Stimulated activated CD8-positive, alpha-beta memory T cell treated with anti-CD3 and anti-CD28 coated beads, Interleukin-4, amount 100 ng/mL, for 1 hour (primary cell): Measurements from ENCODE around the gene PTGS2.
"Not testable (repeated sequence)": the region's sequence is repeated elsewhere in the genome, so short reads cannot be mapped to it uniquely, and the experiment has no call there.

Source experiments
- DNase-seq, 2 donors: peaks; one replicate each; pipeline ENCODE4 v3.0.0-alpha.2; 2020; ENCODE audit warnings: low read depth in 2 of 2, low spot score in 1 of 2

Gene PTGS2

DNA sequence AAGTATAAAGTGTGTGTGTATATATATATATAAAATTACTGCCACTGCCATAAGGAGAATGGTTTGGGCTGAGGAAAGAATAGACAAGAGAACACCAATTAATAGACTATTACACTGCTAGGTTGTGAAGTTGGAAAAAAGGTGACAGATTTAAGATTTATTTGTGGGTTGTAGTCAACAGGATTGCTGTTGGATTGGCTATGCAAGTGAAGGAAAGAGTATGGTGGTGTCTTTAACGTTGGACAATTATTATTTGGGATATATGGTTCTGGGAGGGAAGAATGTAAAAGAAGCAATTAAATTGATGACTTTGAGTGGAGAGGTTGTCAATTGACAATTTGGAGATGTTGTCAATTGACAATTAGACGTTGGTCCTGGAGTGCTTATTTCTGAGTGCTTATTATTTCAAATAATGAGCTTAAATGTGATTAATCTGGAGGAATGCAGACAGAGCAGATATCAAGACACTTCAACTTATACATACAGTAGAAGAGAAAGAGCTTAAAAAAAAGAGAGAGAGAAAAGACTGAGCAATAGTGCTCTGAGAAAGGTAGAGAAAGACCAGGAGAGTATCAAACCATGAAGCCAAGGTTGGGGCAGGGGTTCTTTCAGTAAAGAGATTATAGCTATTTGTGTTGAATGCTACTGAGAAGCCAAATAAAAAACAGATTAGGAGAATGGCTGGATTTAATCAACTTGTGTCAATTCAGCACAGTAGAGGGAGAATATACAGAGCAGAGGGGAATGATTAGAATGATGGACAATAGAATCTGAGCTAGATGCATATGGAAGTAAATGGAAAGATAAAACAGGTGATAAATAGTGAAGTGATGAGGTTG lies 9.7 kb downstream of the PTGS2 start:
- DNase-seq, result no peak

DNA sequence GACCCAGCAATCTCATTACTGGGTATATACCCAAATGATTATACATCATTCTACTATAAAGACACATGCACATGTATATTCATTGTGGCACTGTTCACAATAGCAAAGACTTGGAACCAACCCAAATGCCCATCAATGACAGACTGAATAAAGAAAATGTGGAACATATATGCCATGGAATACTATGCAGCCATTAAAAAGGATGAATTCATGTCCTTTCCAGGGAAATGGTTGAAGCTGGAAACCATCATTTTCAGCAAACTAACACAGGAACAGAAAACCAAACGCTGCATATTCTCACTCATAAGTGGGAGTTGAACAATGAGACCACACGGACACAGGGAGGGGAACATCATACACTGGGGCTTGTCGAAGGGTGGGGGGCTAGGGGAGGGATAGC lies 10.4 kb downstream of the PTGS2 start:
- not testable (repeated sequence) for DNase-seq

GRCh38 chr1:186664217-186664616 lies 16.0 kb downstream of the PTGS2 start:
- DNase-seq, result not testable (repeated sequence)

- DNase-seq, result no peak
These were observed 17.5 kb downstream of the PTGS2 start for GRCh38 chr1:186662752-186663151.

- no peak for DNase-seq
These were observed 20.3 kb downstream of the PTGS2 start for GRCh38 chr1:186659890-186660341.

DNA sequence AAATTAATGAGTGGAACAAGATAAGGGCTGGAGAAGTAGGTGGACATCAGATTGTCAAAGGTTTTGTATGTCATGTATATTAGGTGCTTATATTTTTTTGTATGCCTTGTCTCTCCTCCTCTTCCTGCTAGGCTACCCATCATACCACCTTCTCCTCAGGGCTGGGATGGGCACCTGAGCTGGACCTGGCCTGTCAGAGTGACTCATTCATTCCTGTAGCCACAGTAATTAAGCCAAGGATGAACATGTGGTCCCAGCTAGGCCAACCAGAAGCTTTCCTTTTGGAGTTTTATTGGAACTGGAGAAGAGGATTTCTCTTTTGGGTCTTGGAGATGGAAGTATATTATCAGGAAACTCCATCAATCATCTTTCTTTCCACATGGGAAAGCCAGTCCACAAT lies 21.2 kb downstream of the PTGS2 start:
- DNase-seq, result no peak

GRCh38 chr1:186657481-186657880 lies 22.7 kb downstream of the PTGS2 start:
- no peak for DNase-seq

- no peak for DNase-seq
These were observed 24.3 kb downstream of the PTGS2 start for GRCh38 chr1:186655876-186656275.

- no peak for DNase-seq
These were observed 25.5 kb downstream of the PTGS2 start for GRCh38 chr1:186654741-186655140.

DNA sequence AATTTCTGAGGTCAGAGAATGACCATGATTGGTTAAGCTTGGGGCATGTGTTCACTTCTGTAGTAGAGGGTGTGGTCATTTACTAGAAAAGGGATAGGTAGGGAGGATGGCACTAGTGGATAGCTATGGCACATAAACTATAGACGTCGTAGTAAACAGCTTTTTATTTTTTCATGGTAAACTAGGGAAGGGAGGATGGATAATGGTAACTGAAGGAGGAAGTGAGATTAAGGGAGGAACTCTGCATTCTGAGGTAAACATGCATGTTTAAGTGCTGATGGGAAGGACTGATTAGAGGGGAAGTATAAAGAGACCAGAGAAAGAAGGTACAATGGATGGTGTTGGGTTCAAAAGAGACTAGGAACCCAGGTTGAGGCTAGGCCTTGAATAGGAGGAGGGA lies 26.9 kb downstream of the PTGS2 start:
- no peak for DNase-seq

DNA sequence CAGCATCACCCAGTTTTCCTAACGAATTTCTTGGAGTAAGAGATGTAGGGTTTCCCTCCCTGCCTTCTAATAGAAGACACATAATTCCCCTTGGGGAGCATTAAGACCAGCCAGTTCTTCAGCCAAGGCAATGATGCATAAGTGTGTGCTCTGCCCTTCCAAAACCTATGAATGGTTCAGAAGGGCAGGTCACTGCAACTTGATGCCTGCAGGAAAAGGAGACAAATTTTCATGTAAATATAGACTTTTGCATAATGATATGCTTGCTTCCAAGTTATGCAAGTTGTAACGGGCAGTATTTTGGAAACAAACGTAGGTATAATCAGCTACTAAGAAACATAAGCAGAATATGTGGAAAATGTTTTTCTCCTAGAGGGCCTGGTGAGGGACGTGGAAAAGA lies 31.6 kb downstream of the PTGS2 start:
- DNase-seq, result no peak

GRCh38 chr1:186647985-186648384 lies 32.2 kb downstream of the PTGS2 start:
- DNase-seq, result not testable (repeated sequence)

GRCh38 chr1:186643614-186644013 lies 36.6 kb downstream of the PTGS2 start:
- DNase-seq, result no peak

DNA sequence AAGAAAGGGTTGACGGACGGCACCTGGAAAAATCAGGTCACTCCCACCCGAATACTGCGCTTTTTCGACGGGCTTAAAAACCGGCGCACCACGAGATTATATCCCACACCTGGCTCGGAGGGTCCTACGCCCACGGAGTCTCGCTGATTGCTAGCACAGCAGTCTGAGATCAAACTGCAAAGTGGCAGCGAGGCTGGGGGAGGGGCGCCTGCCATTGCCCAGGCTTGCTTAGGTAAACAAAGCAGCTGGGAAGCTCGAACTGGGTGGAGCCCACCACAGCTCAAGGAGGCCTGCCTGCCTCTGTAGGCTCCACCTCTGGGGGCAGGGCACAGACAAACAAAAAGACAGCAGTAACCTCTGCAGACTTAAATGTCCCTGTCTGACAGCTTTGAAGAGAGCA lies 42.7 kb downstream of the PTGS2 start:
- DNase-seq, result not testable (repeated sequence)

GRCh38 chr1:186636786-186637185 lies 43.4 kb downstream of the PTGS2 start:
- no peak for DNase-seq

- no peak for DNase-seq
These were observed 45.7 kb downstream of the PTGS2 start for GRCh38 chr1:186634511-186634910.

DNA sequence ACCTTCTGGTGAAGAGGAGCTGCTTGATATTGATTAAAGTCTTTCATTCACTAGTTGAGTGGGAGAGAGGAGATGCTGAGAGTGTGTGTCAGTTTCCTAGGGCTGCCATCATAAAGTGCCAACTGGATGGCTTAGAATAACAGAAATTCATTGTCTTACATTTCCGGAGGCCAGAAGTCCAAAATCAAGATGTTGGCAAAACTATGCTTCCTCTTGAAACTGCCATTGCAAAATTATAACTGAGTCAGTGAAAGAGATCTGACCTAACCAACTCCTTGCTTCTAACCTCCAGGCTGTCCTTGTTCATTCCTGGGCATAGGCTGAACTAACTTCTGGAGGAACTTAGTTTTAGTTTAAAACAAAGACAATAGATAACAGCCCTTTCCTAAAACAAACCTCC lies 47.1 kb downstream of the PTGS2 start:
- DNase-seq, result no peak

- no peak for DNase-seq
These were observed 50.9 kb downstream of the PTGS2 start for GRCh38 chr1:186629341-186629740.

GRCh38 chr1:186628910-186629309 lies 51.3 kb downstream of the PTGS2 start:
- no peak for DNase-seq

DNA sequence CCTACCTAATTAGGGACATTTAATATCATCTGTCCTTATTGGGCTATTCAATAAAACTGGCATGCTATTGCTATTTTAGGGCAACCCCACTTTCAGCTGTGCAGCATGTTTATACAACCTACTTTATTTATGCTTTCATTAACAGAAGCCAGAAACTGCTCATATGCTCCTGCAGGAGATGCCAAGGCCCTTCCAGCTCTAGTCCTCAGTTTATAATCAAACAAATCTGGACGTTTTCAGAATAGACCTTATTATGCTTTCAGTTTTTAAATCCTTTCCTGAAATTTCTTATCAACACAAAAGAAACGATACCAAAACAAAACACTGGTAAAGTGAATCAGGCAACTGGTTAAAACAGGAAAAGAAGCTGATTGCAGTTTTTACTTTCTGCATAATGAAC lies 53.2 kb downstream of the PTGS2 start:
- no peak for DNase-seq

DNA sequence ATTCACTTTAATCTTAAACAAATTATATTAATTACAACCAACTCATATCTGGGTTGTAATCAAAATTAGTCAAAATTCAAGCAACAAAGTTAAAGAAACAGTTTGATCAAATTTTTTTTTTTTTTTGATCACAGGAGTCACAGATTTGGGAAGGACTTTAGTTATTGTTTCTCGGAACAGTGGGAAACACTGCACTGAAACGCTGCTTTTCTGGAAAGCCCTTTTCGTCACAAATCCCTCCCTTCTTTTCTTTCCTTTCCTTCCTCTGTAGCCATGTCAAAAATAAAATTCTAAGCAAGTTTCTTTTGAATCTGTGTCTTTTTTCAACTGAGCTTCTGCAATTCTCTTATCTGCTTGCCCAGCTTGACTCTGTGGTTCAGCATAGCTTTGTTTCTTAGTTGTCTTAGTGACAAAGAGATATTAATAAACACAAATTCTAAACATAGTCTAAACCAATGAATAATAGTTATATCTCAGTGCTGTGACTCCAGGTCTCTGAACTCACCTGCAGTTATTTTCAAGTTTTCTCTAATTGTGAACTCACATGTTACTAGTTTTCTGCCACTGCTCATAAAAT lies 53.8 kb downstream of the PTGS2 start:
- DNase-seq, result no peak

DNA sequence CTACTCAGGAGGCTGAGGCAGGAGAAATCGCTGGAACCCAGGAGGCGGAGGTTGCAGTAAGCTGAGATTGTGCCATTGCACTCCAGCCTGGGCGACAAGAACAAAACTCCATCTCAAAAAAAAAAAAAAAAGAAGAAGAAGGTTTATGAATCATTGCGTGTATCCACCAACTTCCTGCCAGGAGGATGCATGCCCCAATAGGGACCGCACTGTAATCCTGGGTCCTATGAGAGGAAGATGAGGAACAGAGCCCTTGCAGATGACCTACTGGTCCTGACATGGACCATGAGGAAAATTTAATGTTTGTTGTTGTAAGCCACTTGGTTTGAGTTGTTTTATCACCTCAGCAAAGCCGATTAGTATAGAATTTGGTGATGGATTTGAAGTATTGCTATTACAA lies 56.7 kb downstream of the PTGS2 start:
- DNase-seq, result no peak
